ENCODE data around the gene HPSE2.

DNA sequence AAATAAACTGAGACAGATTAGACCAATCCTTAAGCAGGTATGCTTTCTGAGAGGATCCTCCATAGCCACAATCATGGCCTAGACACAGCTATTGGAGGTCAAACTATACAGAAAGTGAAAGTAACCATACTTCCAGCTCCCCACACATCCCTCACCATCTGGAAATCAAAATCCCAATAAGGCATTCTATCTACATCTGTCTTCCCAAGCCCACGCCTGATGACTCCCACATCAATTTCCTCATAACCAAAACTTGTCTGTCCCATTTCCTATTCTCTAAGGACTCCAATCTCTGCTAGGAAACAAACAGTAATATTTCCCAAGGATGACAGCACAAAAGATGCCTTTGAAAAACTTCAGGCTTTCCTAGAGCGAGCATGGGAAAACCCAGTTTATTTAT lies 541.6 kb downstream of the HPSE2 start:
- TF ChIP-seq, protein P1, sequence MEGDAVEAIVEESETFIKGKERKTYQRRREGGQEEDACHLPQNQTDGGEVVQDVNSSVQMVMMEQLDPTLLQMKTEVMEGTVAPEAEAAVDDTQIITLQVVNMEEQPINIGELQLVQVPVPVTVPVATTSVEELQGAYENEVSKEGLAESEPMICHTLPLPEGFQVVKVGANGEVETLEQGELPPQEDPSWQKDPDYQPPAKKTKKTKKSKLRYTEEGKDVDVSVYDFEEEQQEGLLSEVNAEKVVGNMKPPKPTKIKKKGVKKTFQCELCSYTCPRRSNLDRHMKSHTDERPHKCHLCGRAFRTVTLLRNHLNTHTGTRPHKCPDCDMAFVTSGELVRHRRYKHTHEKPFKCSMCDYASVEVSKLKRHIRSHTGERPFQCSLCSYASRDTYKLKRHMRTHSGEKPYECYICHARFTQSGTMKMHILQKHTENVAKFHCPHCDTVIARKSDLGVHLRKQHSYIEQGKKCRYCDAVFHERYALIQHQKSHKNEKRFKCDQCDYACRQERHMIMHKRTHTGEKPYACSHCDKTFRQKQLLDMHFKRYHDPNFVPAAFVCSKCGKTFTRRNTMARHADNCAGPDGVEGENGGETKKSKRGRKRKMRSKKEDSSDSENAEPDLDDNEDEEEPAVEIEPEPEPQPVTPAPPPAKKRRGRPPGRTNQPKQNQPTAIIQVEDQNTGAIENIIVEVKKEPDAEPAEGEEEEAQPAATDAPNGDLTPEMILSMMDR (IDR thresholded peaks at IDR 0.05; ENCODE audit: insufficient read depth, low read length, poor library complexity, severe bottlenecking): no peak
- no peak for TF ChIP-seq EZH2phosphoT487 (conservative IDR thresholded peaks at IDR 0.05; ENCODE audit: low read length)
